ENCODE measurements around the gene EXOC4. TPM values are rescaled to one million over a fixed set of nuclear protein-coding genes. Genes with fewer than 3 reads are reported as not detected.

The EXOC4 gene
- total and polyA plus RNA-seq, 2 of the 8 experiments (the other 6 are each of a cell fraction or from before 2014, with no cell fraction given), result 27.0 to 67.3 TPM

GRCh38 chr7:133976140-133976539, 723.3 kb downstream of the EXOC4 start:
- DNase-seq (ENCODE audit: low read depth in 1 of 2, low spot score in 2 of 2), result no peak
- no peak overlapping the region for H2BK5ac ChIP-seq (ENCODE audit: low read depth, low read length)
- no peak overlapping the region for H2BK120ac ChIP-seq (replicated peaks; ENCODE audit: low read depth, low read length)
- no peak overlapping the region for H3K4ac ChIP-seq (replicated peaks; ENCODE audit: insufficient read length, low read depth, low read length)
- no peak overlapping the region for H4K5ac ChIP-seq (ENCODE audit: insufficient read length, low read depth, low read length)
- H2AFZ ChIP-seq (ENCODE audit: low read length), result no peak overlapping the region
- no peak overlapping the region for H2BK15ac ChIP-seq (ENCODE audit: low read length)
- no peak for FAIRE-seq
- H3K9ac ChIP-seq (replicated peaks in 1 of 4; ENCODE audit: extremely low read depth in 1 of 4, low read depth in 3 of 4, low read length in 3 of 4), result no peak overlapping the region
- CTCF ChIA-PET (ENCODE audit: partially characterized antibody), result interaction anchor here (0.8 to 2.2 kb wide), 3 partner anchors 9 to 25 kb away, joined by 3 to 4 read pairs (median 3); no protein-coding TSS in a partner anchor
- H4K20me1 ChIP-seq (replicated peaks in 1 of 2; ENCODE audit: control insufficient read depth in 1 of 2, insufficient read depth in 2 of 2, low read length in 2 of 2), result no peaks in the 10 kb centered on the region
- H4K8ac ChIP-seq (ENCODE audit: extremely low read depth, insufficient read depth, low read length), result no peak overlapping the region
- no peaks in the 10 kb centered on the region for H3K79me1 ChIP-seq (ENCODE audit: low read depth, low read length)
- no peaks in the 10 kb centered on the region; the same call in 1 of the 2 replicates for H3K23me2 ChIP-seq (ENCODE audit: low read depth, low read length)
- H3K56ac ChIP-seq (replicated peaks; ENCODE audit: insufficient read length, low read depth, low read length), result no peak overlapping the region
- H3K4me2 ChIP-seq (ENCODE audit: insufficient read depth in 1 of 2, low read depth in 2 of 2, low read length in 2 of 2), result no peak overlapping the region
- H3K79me2 ChIP-seq (ENCODE audit: control insufficient read depth in 1 of 2, insufficient read depth in 2 of 2, low read length in 2 of 2), result no peaks in the 10 kb centered on the region
- H3K14ac ChIP-seq (ENCODE audit: insufficient read length), result no peak overlapping the region
- POLR2A ChIA-PET (ENCODE audit: partially characterized antibody), result no interaction called here
- no peaks in the 10 kb centered on the region for H3K9me3 ChIP-seq (ENCODE audit: insufficient read depth in 2 of 2, low read depth in 1 of 2, low read length in 1 of 2)
- no peak overlapping the region for H2BK20ac ChIP-seq (ENCODE audit: low read length)
- TF ChIP-seq RXRA (IDR thresholded peaks at IDR 0.05; ENCODE audit: insufficient read depth, low read depth, low read length), result no peak
- no peak for TF ChIP-seq KDM5A (IDR thresholded peaks at IDR 0.05; ENCODE audit: low read length)
- no peak for TF ChIP-seq EP300 (IDR thresholded peaks at IDR 0.05; ENCODE audit: borderline replicate concordance in 1 of 2, low read depth in 2 of 2, low read length in 2 of 2)
- TF ChIP-seq TAF7 (optimal IDR thresholded peaks at IDR 0.05; ENCODE audit: borderline replicate concordance, low read depth, low read length), result no peak
- no peak for TF ChIP-seq SIX5 (IDR thresholded peaks at IDR 0.05; ENCODE audit: low read depth, low read length)
- no peak for TF ChIP-seq SP4 (IDR thresholded peaks at IDR 0.05; ENCODE audit: low read length)
- TF ChIP-seq NANOG (IDR thresholded peaks at IDR 0.05; ENCODE audit: insufficient read depth, low read depth, low read length, poor library complexity, severe bottlenecking), result no peak
- TF ChIP-seq POLR2A (IDR thresholded peaks at IDR 0.05; ENCODE audit: control extremely low read depth in 1 of 2, low read depth in 2 of 2, low read length in 2 of 2), result no peak
- no peaks in the 10 kb centered on the region for H3K27me3 ChIP-seq (replicated peaks in 1 of 4; ENCODE audit: control insufficient read depth in 3 of 4, extremely low read depth in 1 of 4, insufficient read depth in 3 of 4, low read length in 3 of 4)
- 92% methylated on average over 1 of the region's 1 CpG; no CpG with 5 or more reads in 1 of the 2 experiments for WGBS, 2 experiments (ENCODE audit: extremely low coverage in 1 of 2, insufficient coverage in 1 of 2, insufficient read length in 1 of 2, insufficient replicate concordance in 2 of 2, low coverage in 1 of 2, low lambda C conversion rate in 2 of 2, missing lambda C conversion rate in 1 of 2)
- H3K27ac ChIP-seq (ENCODE audit: low read depth, low read length), result no peak overlapping the region
- no peaks in the 10 kb centered on the region for H3K36me3 ChIP-seq (ENCODE audit: control insufficient read depth in 2 of 4, insufficient read depth in 4 of 4, low read length in 3 of 4)
- no peak overlapping the region for H4K91ac ChIP-seq (replicated peaks; ENCODE audit: insufficient read length, low read length)
- H3K18ac ChIP-seq (ENCODE audit: extremely low read depth, low read length), result no peak overlapping the region
- peaks cover 0 to 8% (median 4%) of the 10 kb centered on the region in 4 experiments; a peak in 4 of 7 replicates for H3K4me1 ChIP-seq (replicated peaks in 1 of 4; ENCODE audit: control insufficient read depth in 3 of 4, insufficient read depth in 4 of 4, low read length in 3 of 4)
- H2AK5ac ChIP-seq (ENCODE audit: low read depth, low read length), result no peak overlapping the region
- H2BK12ac ChIP-seq (ENCODE audit: low read depth, low read length), result no peak overlapping the region
- no peak overlapping the region for H3K4me3 ChIP-seq (ENCODE audit: extremely low read depth in 1 of 4, insufficient read depth in 2 of 4, low read depth in 3 of 4, low read length in 4 of 4)
- H3K23ac ChIP-seq (ENCODE audit: insufficient read length), result no peak overlapping the region
